Measurements from ENCODE around the gene UBE2Z. TPM values are rescaled to one million over a fixed set of nuclear protein-coding genes. Genes with fewer than 3 reads are reported as not detected.

The UBE2Z gene
- total RNA-seq, 1 donor from 2014 or later: 46.6 TPM

GRCh38 chr17:48960834-48961515, 52.8 kb downstream of the UBE2Z start:
- no peak for ATAC-seq

- ATAC-seq: peak; percentile 22
Measured at GRCh38 chr17:48961516-48962233, 53.5 kb downstream of the UBE2Z start.

- no peak for ATAC-seq
Measured at GRCh38 chr17:48970224-48970623, 62.0 kb downstream of the UBE2Z start.

GRCh38 chr17:48970865-48971687, 62.9 kb downstream of the UBE2Z start:
- ATAC-seq: no peak

GRCh38 chr17:48972749-48973097, 64.5 kb downstream of the UBE2Z start:
- no peak for ATAC-seq

- ATAC-seq: no peak
Measured at GRCh38 chr17:48973806-48974205, 65.6 kb downstream of the UBE2Z start.

Other genes starting within 250 kb of the UBE2Z start
- gene PRAC1, start 185.9 kb upstream of the UBE2Z start, total RNA-seq: not detected
- not detected for gene PRAC2, start 185.2 kb upstream of the UBE2Z start, total RNA-seq
- not detected for gene HOXB13, start 179.7 kb upstream of the UBE2Z start, total RNA-seq
- gene TTLL6, start 91.2 kb upstream of the UBE2Z start, total RNA-seq: 0.12 TPM
- 100 TPM for gene CALCOCO2, start 77.4 kb upstream of the UBE2Z start, total RNA-seq
- 115 TPM for gene ATP5MC1, start 15.6 kb upstream of the UBE2Z start, total RNA-seq
- gene SNF8, start 36.4 kb downstream of the UBE2Z start, total RNA-seq: 65.2 TPM
- gene GIP, start 60.2 kb downstream of the UBE2Z start, total RNA-seq: not detected
- gene IGF2BP1, start 89.0 kb downstream of the UBE2Z start, total RNA-seq: not detected
- 0.04 TPM for gene B4GALNT2, start 224.4 kb downstream of the UBE2Z start, total RNA-seq